ENCODE results near the gene SLC4A2.

GRCh38 chr7:151075978-151076426 lies 16.6 kb downstream of the SLC4A2 start:
- TF ChIP-seq, protein P1, sequence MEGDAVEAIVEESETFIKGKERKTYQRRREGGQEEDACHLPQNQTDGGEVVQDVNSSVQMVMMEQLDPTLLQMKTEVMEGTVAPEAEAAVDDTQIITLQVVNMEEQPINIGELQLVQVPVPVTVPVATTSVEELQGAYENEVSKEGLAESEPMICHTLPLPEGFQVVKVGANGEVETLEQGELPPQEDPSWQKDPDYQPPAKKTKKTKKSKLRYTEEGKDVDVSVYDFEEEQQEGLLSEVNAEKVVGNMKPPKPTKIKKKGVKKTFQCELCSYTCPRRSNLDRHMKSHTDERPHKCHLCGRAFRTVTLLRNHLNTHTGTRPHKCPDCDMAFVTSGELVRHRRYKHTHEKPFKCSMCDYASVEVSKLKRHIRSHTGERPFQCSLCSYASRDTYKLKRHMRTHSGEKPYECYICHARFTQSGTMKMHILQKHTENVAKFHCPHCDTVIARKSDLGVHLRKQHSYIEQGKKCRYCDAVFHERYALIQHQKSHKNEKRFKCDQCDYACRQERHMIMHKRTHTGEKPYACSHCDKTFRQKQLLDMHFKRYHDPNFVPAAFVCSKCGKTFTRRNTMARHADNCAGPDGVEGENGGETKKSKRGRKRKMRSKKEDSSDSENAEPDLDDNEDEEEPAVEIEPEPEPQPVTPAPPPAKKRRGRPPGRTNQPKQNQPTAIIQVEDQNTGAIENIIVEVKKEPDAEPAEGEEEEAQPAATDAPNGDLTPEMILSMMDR (IDR thresholded peaks at IDR 0.05), result no peak
- no peak for TF ChIP-seq POLR2A (IDR thresholded peaks at IDR 0.05)
